ENCODE measurements around the gene ITGA7. TPM values are rescaled to one million over a fixed set of nuclear protein-coding genes. Genes with fewer than 3 reads are reported as not detected.

ITGA7 gene
- total RNA-seq, 1 experiment from 2014 or later: 217 TPM

GRCh38 chr12:55685671-55686070, 22.0 kb downstream of the ITGA7 start:
- no peak for DNase-seq (ENCODE audit: low read depth)

- DNase-seq (ENCODE audit: low read depth): no peak
Observed at GRCh38 chr12:55684761-55685370, 22.8 kb downstream of the ITGA7 start.

- no peak for DNase-seq (ENCODE audit: low read depth)
Observed at GRCh38 chr12:55683676-55684075, 24.0 kb downstream of the ITGA7 start.

- no peak for DNase-seq (ENCODE audit: low read depth)
Observed at GRCh38 chr12:55682087-55682796, 25.5 kb downstream of the ITGA7 start.

- peak; percentile 97 for DNase-seq (ENCODE audit: low read depth)
Observed at GRCh38 chr12:55681142-55682077, 26.3 kb downstream of the ITGA7 start.

- no peak for DNase-seq (ENCODE audit: low read depth)
Observed at GRCh38 chr12:55679691-55680090, 28.0 kb downstream of the ITGA7 start.

- DNase-seq (ENCODE audit: low read depth): no peak
Observed at GRCh38 chr12:55676707-55677106, 31.0 kb downstream of the ITGA7 start.

GRCh38 chr12:55675666-55676065, 32.0 kb downstream of the ITGA7 start:
- DNase-seq (ENCODE audit: low read depth): no peak

GRCh38 chr12:55673638-55674037, 34.1 kb downstream of the ITGA7 start:
- no peak for DNase-seq (ENCODE audit: low read depth)

GRCh38 chr12:55671746-55672145, 36.0 kb downstream of the ITGA7 start:
- no peak for DNase-seq (ENCODE audit: low read depth)

GRCh38 chr12:55670276-55670675, 37.4 kb downstream of the ITGA7 start:
- no peak for DNase-seq (ENCODE audit: low read depth)

- no peak for DNase-seq (ENCODE audit: low read depth)
Observed at GRCh38 chr12:55666508-55666907, 41.2 kb downstream of the ITGA7 start.

- DNase-seq (ENCODE audit: low read depth): peak; percentile 26
Observed at GRCh38 chr12:55664826-55665225, 42.9 kb downstream of the ITGA7 start.

- peak; percentile 71 for DNase-seq (ENCODE audit: low read depth)
Observed at GRCh38 chr12:55663391-55663790, 44.3 kb downstream of the ITGA7 start.

- DNase-seq (ENCODE audit: low read depth): peak; percentile 53
Observed at GRCh38 chr12:55659486-55660385, 48.0 kb downstream of the ITGA7 start.

GRCh38 chr12:55658635-55659391, 48.9 kb downstream of the ITGA7 start:
- no peak for DNase-seq (ENCODE audit: low read depth)

GRCh38 chr12:55658212-55658611, 49.5 kb downstream of the ITGA7 start:
- no peak for DNase-seq (ENCODE audit: low read depth)

- DNase-seq (ENCODE audit: low read depth): no peak
Observed at GRCh38 chr12:55657212-55657611, 50.5 kb downstream of the ITGA7 start.

GRCh38 chr12:55654511-55655214, 53.0 kb downstream of the ITGA7 start:
- DNase-seq (ENCODE audit: low read depth): peak; percentile 68

GRCh38 chr12:55653031-55653430, 54.7 kb downstream of the ITGA7 start:
- DNase-seq (ENCODE audit: low read depth): no peak

Data from LHCN-M2 (cell line).